C4-2B (cell line): ENCODE measurements around the gene PPP1R11.

Source experiments
- CTCF ChIP-seq: fragments of 450-650 bp; conservative IDR thresholded peaks from 2 replicates; pipeline ENCODE4 v1.5.1; 2017; ENCODE audit warnings: mild to moderate bottlenecking
- ZFX ChIP-seq: fragments of 450-650 bp; IDR thresholded peaks from 2 replicates; pipeline ENCODE4 v1.6.1; 2017

- TF ChIP-seq CTCF (peak; percentile 35), ZFX (no peak)
Measured at GRCh38 chr6:30116724-30117123, 49.7 kb downstream of the PPP1R11 start.
